ENCODE measurements around the gene COX6A2. TPM values are rescaled to one million over a fixed set of nuclear protein-coding genes. Genes with fewer than 3 reads are reported as not detected.

COX6A2 gene
- total and polyA plus RNA-seq, 2 experiments from 2014 or later = 6.0 TPM; not detected in 1

DNA sequence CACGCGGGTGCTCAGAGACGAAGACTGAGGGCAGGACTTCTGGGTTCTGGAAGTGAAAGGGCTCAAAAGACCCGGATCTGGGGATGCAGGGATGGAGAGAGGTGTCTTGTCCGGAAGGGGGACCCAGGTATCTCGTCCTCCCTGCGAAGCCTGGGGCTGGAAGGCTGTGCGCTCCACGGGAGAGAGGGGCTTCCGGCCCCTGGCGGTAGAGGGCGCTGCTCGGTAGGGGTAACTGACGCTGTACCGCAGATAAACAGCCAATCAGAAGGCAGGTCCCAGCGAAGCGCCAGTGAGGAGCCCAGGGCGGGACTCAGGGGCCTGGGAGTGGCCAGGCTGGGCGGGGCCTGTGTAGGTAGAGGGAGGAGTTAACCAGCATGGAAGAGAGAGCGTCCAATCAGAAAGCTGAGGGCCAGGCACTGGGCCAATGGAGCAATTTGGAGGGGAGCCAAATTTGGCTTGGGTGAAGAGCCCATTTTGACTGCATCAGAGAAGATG lies 44.6 kb upstream of the COX6A2 start:
- H3K27ac ChIP-seq (ENCODE audit: low read depth) = no peak overlapping the region
- peak overlapping the region; percentile 80 for H3K4me3 Mint-ChIP-seq
- H3K27me3 Mint-ChIP-seq (ENCODE audit: insufficient read depth, low read depth, poor library complexity) = peaks cover 59% of the 10 kb centered on the region
- peaks cover 7% of the 10 kb centered on the region; the same call in 1 of the 2 replicates for H3K4me1 ChIP-seq (ENCODE audit: insufficient read depth)
- peak overlapping the region; percentile 90 for H3K4me3 ChIP-seq
- peaks cover 6% of the 10 kb centered on the region for H3K9me3 Mint-ChIP-seq
- H3K4me2 ChIP-seq = peak overlapping the region; percentile 87
- H4K20me1 ChIP-seq (replicated peaks; ENCODE audit: insufficient read depth) = no peaks in the 10 kb centered on the region; the same call in 1 of the 2 replicates
- H3K36me3 Mint-ChIP-seq (ENCODE audit: low read depth) = peaks cover 8% of the 10 kb centered on the region
- H3K4me1 Mint-ChIP-seq = peaks cover 13% of the 10 kb centered on the region; the same call in 2 of the 3 replicates
- no peaks in the 10 kb centered on the region for H3K79me2 ChIP-seq (replicated peaks; ENCODE audit: insufficient read depth)
- ATAC-seq (peak; percentile 38), DNase-seq (ENCODE audit: low spot score) (peak; percentile 92)
- no peaks in the 10 kb centered on the region for H3K9me2 ChIP-seq (ENCODE audit: insufficient read depth)
- no peaks in the 10 kb centered on the region for H3K36me3 ChIP-seq (ENCODE audit: insufficient read depth)
- H3K27me3 ChIP-seq (ENCODE audit: insufficient read depth) = peaks cover 59% of the 10 kb centered on the region
- peaks cover 6% of the 10 kb centered on the region; the same call in 1 of the 2 replicates for H3F3A ChIP-seq (replicated peaks; ENCODE audit: low read depth)
- H3K27ac Mint-ChIP-seq = no peak overlapping the region
- TF ChIP-seq, protein P1, sequence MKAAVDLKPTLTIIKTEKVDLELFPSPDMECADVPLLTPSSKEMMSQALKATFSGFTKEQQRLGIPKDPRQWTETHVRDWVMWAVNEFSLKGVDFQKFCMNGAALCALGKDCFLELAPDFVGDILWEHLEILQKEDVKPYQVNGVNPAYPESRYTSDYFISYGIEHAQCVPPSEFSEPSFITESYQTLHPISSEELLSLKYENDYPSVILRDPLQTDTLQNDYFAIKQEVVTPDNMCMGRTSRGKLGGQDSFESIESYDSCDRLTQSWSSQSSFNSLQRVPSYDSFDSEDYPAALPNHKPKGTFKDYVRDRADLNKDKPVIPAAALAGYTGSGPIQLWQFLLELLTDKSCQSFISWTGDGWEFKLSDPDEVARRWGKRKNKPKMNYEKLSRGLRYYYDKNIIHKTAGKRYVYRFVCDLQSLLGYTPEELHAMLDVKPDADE (IDR thresholded peaks at IDR 0.05) = no peak
- TF ChIP-seq ZNF114 (CRISPR knock-in tag; IDR thresholded peaks at IDR 0.05) (0 out of 2 replicates have a peak, but pooled peaks have one; percentile 36), STAT1 (IDR thresholded peaks at IDR 0.05; ENCODE audit: unreplicated experiment) (no peak), ZNF331 (CRISPR knock-in tag; IDR thresholded peaks at IDR 0.05; ENCODE audit: low read depth) (0 out of 2 replicates have a peak, but pooled peaks have one; percentile 22), CREB1 (CRISPR knock-in tag; IDR thresholded peaks at IDR 0.05; ENCODE audit: low read depth) (peak; percentile 68)
- TF ChIP-seq, protein P2, sequence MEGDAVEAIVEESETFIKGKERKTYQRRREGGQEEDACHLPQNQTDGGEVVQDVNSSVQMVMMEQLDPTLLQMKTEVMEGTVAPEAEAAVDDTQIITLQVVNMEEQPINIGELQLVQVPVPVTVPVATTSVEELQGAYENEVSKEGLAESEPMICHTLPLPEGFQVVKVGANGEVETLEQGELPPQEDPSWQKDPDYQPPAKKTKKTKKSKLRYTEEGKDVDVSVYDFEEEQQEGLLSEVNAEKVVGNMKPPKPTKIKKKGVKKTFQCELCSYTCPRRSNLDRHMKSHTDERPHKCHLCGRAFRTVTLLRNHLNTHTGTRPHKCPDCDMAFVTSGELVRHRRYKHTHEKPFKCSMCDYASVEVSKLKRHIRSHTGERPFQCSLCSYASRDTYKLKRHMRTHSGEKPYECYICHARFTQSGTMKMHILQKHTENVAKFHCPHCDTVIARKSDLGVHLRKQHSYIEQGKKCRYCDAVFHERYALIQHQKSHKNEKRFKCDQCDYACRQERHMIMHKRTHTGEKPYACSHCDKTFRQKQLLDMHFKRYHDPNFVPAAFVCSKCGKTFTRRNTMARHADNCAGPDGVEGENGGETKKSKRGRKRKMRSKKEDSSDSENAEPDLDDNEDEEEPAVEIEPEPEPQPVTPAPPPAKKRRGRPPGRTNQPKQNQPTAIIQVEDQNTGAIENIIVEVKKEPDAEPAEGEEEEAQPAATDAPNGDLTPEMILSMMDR (conservative IDR thresholded peaks at IDR 0.05; ENCODE audit: low read depth in 2 of 2) = peak; percentile 77 to 90
- H2AFZ ChIP-seq = peak overlapping the region; percentile 97

DNA sequence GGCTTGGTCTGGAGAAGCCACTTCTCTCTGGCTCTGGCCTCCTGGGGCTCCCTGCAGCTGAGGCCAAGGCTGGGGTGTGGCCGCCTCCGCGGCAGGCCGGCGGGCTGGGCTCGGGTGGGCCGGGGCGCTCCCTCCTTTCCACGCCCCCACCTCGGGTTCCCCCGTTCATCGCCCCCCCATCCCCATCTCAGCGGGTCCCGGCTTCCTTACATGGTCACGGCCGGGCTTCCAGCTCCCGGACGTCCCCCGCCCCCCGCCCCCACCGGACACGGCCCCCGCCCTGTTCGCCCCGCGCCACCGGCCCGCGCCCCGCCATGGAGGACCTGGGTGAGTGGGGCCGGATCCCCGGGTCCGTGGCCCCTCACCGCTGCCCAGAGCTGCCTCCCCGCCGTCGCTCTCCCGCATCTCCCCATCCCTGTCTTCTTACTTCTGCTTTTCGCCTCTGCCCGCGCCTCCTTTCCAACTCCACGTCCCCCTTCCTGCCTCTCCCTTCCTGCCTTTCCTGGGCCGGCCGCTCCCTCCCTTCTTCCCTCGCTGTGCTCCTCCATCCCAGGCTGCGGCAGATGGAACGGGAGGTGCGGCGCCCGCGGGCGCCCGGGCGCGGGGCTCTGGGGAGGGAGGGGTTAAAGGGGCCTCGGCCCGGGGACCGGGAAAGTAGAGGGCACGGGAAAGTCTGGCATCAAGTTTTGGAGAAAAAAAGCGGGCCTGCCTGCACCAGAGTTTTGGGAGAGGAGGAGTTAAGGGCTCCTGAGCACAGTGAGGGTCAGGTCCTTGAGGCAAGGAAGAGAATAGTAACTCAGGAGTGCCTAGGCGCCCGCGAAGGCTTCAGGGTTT lies 43.9 kb upstream of the COX6A2 start, which contains the start of gene TGFB1I1:
TSS of gene TGFB1I1 (plus strand) at position 278 of the 834 bp plus-strand sequence. CDS start at position 315, 37 bp downstream.
- peaks cover 6% of the 10 kb centered on the region for H3K9me3 Mint-ChIP-seq
- Histone ChIP-seq H3K79me2 (replicated peaks; ENCODE audit: insufficient read depth) (no peaks in the 10 kb centered on the region), H3K9me2 (ENCODE audit: insufficient read depth) (no peaks in the 10 kb centered on the region), H3K27ac (ENCODE audit: low read depth) (no peak within 1 kb of the TSS), H3K4me2 (peak within 1 kb of the TSS; percentile 87), H2AFZ (peak within 1 kb of the TSS; percentile 97), H3F3A (replicated peaks; ENCODE audit: low read depth) (peaks cover 3% of the 10 kb centered on the region; the same call in 1 of the 2 replicates), H4K20me1 (replicated peaks; ENCODE audit: insufficient read depth) (no peaks in the 10 kb centered on the region; the same call in 1 of the 2 replicates), H3K4me3 (peak within 1 kb of the TSS; percentile 90), H3K27me3 (ENCODE audit: insufficient read depth) (peaks cover 59% of the 10 kb centered on the region), H3K36me3 (ENCODE audit: insufficient read depth) (no peaks in the 10 kb centered on the region), H3K4me1 (ENCODE audit: insufficient read depth) (peaks cover 7% of the 10 kb centered on the region; the same call in 1 of the 2 replicates)
- H3K4me1 Mint-ChIP-seq = peaks cover 11% of the 10 kb centered on the region; the same call in 2 of the 3 replicates
- peaks cover 13% of the 10 kb centered on the region for H3K36me3 Mint-ChIP-seq (ENCODE audit: low read depth)
- no peak within 1 kb of the TSS for H3K27ac Mint-ChIP-seq
- ATAC-seq (peak; percentile 25), DNase-seq (ENCODE audit: low spot score) (peak; percentile 57)
- H3K27me3 Mint-ChIP-seq (ENCODE audit: insufficient read depth, low read depth, poor library complexity) = peaks cover 52% of the 10 kb centered on the region
- peak within 1 kb of the TSS; percentile 80 for H3K4me3 Mint-ChIP-seq
- TF ChIP-seq ZNF114 (CRISPR knock-in tag; IDR thresholded peaks at IDR 0.05) (no peak), EZH2phosphoT487 (IDR thresholded peaks at IDR 0.05; ENCODE audit: unreplicated experiment) (no peak), CREB1 (CRISPR knock-in tag; IDR thresholded peaks at IDR 0.05; ENCODE audit: low read depth) (no peak), JUNB (IDR thresholded peaks at IDR 0.05; ENCODE audit: unreplicated experiment) (no peak), EZH2 (IDR thresholded peaks at IDR 0.05; ENCODE audit: low read depth, unreplicated experiment) (peak; percentile 58), POLR2AphosphoS5 (IDR thresholded peaks at IDR 0.05; ENCODE audit: low read depth) (no peak)
- TF ChIP-seq, protein P3, sequence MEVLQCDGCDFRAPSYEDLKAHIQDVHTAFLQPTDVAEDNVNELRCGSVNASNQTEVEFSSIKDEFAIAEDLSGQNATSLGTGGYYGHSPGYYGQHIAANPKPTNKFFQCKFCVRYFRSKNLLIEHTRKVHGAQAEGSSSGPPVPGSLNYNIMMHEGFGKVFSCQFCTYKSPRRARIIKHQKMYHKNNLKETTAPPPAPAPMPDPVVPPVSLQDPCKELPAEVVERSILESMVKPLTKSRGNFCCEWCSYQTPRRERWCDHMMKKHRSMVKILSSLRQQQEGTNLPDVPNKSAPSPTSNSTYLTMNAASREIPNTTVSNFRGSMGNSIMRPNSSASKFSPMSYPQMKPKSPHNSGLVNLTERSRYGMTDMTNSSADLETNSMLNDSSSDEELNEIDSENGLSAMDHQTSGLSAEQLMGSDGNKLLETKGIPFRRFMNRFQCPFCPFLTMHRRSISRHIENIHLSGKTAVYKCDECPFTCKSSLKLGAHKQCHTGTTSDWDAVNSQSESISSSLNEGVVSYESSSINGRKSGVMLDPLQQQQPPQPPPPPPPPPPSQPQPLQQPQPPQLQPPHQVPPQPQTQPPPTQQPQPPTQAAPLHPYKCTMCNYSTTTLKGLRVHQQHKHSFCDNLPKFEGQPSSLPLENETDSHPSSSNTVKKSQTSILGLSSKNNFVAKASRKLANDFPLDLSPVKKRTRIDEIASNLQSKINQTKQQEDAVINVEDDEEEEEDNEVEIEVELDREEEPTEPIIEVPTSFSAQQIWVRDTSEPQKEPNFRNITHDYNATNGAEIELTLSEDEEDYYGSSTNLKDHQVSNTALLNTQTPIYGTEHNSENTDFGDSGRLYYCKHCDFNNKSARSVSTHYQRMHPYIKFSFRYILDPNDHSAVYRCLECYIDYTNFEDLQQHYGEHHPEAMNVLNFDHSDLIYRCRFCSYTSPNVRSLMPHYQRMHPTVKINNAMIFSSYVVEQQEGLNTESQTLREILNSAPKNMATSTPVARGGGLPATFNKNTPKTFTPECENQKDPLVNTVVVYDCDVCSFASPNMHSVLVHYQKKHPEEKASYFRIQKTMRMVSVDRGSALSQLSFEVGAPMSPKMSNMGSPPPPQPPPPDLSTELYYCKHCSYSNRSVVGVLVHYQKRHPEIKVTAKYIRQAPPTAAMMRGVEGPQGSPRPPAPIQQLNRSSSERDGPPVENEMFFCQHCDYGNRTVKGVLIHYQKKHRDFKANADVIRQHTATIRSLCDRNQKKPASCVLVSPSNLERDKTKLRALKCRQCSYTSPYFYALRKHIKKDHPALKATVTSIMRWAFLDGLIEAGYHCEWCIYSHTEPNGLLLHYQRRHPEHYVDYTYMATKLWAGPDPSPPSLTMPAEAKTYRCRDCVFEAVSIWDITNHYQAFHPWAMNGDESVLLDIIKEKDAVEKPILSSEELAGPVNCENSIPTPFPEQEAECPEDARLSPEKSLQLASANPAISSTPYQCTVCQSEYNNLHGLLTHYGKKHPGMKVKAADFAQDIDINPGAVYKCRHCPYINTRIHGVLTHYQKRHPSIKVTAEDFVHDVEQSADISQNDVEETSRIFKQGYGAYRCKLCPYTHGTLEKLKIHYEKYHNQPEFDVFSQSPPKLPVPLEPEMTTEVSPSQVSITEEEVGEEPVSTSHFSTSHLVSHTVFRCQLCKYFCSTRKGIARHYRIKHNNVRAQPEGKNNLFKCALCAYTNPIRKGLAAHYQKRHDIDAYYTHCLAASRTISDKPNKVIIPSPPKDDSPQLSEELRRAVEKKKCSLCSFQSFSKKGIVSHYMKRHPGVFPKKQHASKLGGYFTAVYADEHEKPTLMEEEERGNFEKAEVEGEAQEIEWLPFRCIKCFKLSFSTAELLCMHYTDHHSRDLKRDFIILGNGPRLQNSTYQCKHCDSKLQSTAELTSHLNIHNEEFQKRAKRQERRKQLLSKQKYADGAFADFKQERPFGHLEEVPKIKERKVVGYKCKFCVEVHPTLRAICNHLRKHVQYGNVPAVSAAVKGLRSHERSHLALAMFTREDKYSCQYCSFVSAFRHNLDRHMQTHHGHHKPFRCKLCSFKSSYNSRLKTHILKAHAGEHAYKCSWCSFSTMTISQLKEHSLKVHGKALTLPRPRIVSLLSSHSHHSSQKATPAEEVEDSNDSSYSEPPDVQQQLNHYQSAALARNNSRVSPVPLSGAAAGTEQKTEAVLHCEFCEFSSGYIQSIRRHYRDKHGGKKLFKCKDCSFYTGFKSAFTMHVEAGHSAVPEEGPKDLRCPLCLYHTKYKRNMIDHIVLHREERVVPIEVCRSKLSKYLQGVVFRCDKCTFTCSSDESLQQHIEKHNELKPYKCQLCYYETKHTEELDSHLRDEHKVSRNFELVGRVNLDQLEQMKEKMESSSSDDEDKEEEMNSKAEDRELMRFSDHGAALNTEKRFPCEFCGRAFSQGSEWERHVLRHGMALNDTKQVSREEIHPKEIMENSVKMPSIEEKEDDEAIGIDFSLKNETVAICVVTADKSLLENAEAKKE (CRISPR knock-in tag; IDR thresholded peaks at IDR 0.05) = no peak

Data from GM23338 (cell line).